Loucy (cell line): ENCODE data around the gene PSMA2.

Experiments used
- EZH2phosphoT487 ChIP-seq: fragments of 200-600 bp; IDR thresholded peaks from 2 replicates; pipeline ENCODE4 v1.6.1; 2018; ENCODE audit warnings: antibody characterized with exemption, mild to moderate bottlenecking, moderate library complexity, borderline replicate concordance
- TF ChIP-seq, protein P1 (sequence below): fragments of 200-600 bp; sonication (generic); conservative IDR thresholded peaks from 2 replicates; pipeline ENCODE4 v1.5.1; 2014; ENCODE audit warnings: mild to moderate bottlenecking, antibody characterized with exemption, low read length

DNA sequence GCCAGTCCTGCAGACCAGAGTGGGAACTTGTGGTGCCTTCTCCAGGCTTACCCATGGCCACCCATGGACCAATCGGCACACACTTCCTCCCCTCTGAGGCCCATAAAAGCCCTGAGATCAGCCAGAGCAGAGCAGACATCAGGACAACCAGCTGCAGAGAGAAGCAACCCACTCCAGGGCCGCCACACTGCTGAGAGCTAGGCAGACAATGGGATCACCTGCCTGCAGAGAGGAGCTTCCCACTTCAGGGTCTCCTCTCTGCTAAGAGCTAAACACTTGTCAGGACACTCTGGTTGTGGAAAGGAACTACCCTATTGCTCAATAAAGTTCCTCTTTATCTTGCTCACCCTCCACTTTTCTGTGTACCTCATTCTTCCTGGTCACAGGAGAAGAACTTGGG, 54.1 kb downstream of the PSMA2 start:
- TF ChIP-seq, protein P1, sequence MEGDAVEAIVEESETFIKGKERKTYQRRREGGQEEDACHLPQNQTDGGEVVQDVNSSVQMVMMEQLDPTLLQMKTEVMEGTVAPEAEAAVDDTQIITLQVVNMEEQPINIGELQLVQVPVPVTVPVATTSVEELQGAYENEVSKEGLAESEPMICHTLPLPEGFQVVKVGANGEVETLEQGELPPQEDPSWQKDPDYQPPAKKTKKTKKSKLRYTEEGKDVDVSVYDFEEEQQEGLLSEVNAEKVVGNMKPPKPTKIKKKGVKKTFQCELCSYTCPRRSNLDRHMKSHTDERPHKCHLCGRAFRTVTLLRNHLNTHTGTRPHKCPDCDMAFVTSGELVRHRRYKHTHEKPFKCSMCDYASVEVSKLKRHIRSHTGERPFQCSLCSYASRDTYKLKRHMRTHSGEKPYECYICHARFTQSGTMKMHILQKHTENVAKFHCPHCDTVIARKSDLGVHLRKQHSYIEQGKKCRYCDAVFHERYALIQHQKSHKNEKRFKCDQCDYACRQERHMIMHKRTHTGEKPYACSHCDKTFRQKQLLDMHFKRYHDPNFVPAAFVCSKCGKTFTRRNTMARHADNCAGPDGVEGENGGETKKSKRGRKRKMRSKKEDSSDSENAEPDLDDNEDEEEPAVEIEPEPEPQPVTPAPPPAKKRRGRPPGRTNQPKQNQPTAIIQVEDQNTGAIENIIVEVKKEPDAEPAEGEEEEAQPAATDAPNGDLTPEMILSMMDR, result no peak
- no peak for TF ChIP-seq EZH2phosphoT487
